GM21423 (cell line): ENCODE measurements around the gene TMEM79.

Source experiments
- ATAC-seq: cut with Tn5 transposase; IDR thresholded peaks from one replicate; pipeline ENCODE4 v1.9.1; 2021; ENCODE audit warnings: mild to moderate bottlenecking, moderate library complexity; ENCODE audit not compliant: unreplicated experiment

The TMEM79 gene

GRCh38 chr1:156262461-156263287 lies 21.5 kb upstream of the TMEM79 start:
- no peak for ATAC-seq

GRCh38 chr1:156263288-156263655 lies 20.9 kb upstream of the TMEM79 start:
- ATAC-seq, result no peak

GRCh38 chr1:156266051-156266450 lies 18.1 kb upstream of the TMEM79 start:
- ATAC-seq, result no peak

- ATAC-seq, result no peak
Observed at GRCh38 chr1:156268336-156268735, 15.8 kb upstream of the TMEM79 start.

- ATAC-seq, result no peak
Observed at GRCh38 chr1:156270314-156270713, 13.8 kb upstream of the TMEM79 start.

GRCh38 chr1:156276532-156276931 lies 7.6 kb upstream of the TMEM79 start:
- no peak for ATAC-seq

- ATAC-seq, result no peak
Observed at GRCh38 chr1:156276966-156277381, 7.2 kb upstream of the TMEM79 start.

- no peak for ATAC-seq
Observed at GRCh38 chr1:156279837-156280236, 4.3 kb upstream of the TMEM79 start.

GRCh38 chr1:156281281-156281680 lies 2.8 kb upstream of the TMEM79 start:
- ATAC-seq, result peak; percentile 39

- no peak for ATAC-seq
Observed at GRCh38 chr1:156281693-156282478, 2.2 kb upstream of the TMEM79 start.

- ATAC-seq, result peak; percentile 84
Observed at GRCh38 chr1:156282479-156283222, 1.5 kb upstream of the TMEM79 start, which contains the start of gene SMG5. Gene SMG5, minus strand, starts transcription at chr1:156282825. Its CDS starts 145 bp downstream, at chr1:156282680.

GRCh38 chr1:156283521-156283920 lies 604 bp upstream of the TMEM79 start:
- no peak for ATAC-seq

- no peak for ATAC-seq
Observed at GRCh38 chr1:156284757-156285156, 632 bp downstream of the TMEM79 start.

GRCh38 chr1:156285437-156285836 lies 1.3 kb downstream of the TMEM79 start:
- ATAC-seq, result no peak

GRCh38 chr1:156286061-156286460 lies 1.9 kb downstream of the TMEM79 start:
- no peak for ATAC-seq

- no peak for ATAC-seq
Observed at GRCh38 chr1:156289857-156290256, 5.7 kb downstream of the TMEM79 start.

- no peak for ATAC-seq
Observed at GRCh38 chr1:156291226-156292061, 7.3 kb downstream of the TMEM79 start.

GRCh38 chr1:156293098-156293434 lies 8.9 kb downstream of the TMEM79 start:
- ATAC-seq, result no peak

GRCh38 chr1:156293895-156294294 lies 9.8 kb downstream of the TMEM79 start:
- ATAC-seq, result no peak

- peak; percentile 48 for ATAC-seq
Observed at GRCh38 chr1:156295391-156295947, 11.3 kb downstream of the TMEM79 start, which contains the start of gene GLMP. Gene GLMP, minus strand, starts transcription at chr1:156295679. Its CDS starts 34 bp downstream, at chr1:156295645.
